ENCODE measurements around the gene CDC42BPB. TPM values are rescaled to one million over a fixed set of nuclear protein-coding genes. Genes with fewer than 3 reads are reported as not detected.

Gene CDC42BPB
- total RNA-seq, 4 donors from 2014 or later = 80.6 to 157 (median 118) TPM

DNA sequence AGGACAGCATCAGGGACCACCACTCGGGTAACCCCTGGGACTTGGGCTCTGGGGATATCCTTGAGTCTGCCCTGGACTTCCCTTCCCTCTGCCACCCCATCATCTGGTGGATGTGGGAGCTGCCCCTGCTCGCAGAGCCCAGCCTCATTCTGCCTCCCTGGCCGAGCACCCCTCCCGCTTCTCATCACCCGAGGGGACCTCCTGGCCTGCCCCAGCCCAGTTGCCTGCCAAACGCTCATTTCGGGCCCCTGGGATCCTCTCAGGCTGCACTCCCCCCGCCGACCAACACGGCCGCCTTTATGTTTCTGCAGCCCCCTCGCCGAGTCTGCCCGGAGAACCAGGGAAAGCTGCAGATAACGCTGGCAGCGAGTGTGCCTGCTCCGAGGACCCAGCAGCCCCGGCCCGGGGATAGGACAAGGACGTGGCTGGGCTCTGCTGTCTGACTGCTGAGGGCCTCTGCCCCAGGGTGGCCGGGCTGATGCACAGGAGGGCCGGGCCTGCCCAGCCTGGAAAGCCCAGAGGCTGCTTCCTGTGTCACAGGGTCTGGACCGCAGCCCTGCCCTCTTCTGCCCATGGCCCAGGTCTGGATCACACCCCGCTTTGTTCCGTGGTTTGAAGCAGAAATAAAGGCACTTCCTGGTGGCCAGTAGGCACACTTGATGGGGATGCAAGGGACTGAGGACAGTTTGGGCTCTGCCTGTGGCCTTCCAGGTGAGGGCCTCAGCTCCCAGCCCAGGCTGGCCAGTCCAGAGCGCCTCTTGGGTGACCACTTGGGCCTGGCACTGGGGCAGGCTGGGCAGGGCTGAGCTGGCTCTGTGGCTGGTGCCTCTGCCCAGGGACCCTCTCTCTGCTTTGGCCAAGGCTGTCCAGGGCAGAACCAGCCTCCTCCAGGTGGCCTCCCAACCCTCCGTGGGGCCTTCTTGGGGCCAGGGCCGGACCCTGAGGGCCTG is 32.3 kb upstream of the CDC42BPB start:
- no peak for DNase-seq
- TF ChIP-seq, protein P1, sequence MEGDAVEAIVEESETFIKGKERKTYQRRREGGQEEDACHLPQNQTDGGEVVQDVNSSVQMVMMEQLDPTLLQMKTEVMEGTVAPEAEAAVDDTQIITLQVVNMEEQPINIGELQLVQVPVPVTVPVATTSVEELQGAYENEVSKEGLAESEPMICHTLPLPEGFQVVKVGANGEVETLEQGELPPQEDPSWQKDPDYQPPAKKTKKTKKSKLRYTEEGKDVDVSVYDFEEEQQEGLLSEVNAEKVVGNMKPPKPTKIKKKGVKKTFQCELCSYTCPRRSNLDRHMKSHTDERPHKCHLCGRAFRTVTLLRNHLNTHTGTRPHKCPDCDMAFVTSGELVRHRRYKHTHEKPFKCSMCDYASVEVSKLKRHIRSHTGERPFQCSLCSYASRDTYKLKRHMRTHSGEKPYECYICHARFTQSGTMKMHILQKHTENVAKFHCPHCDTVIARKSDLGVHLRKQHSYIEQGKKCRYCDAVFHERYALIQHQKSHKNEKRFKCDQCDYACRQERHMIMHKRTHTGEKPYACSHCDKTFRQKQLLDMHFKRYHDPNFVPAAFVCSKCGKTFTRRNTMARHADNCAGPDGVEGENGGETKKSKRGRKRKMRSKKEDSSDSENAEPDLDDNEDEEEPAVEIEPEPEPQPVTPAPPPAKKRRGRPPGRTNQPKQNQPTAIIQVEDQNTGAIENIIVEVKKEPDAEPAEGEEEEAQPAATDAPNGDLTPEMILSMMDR (IDR thresholded peaks at IDR 0.05) = no peak
- TF ChIP-seq POLR2A (IDR thresholded peaks at IDR 0.05) = no peak
- intact Hi-C loops (cut with DNase I; ENCODE audit: low total_unique reads) = no loop called here
- Histone ChIP-seq H3K4me3 (no peak overlapping the region), H3K9me3 (no peaks in the 10 kb centered on the region), H3K4me1 (no peaks in the 10 kb centered on the region), H3K27ac (no peak overlapping the region), H3K36me3 (no peaks in the 10 kb centered on the region), H3K27me3 (no peaks in the 10 kb centered on the region)

DNA sequence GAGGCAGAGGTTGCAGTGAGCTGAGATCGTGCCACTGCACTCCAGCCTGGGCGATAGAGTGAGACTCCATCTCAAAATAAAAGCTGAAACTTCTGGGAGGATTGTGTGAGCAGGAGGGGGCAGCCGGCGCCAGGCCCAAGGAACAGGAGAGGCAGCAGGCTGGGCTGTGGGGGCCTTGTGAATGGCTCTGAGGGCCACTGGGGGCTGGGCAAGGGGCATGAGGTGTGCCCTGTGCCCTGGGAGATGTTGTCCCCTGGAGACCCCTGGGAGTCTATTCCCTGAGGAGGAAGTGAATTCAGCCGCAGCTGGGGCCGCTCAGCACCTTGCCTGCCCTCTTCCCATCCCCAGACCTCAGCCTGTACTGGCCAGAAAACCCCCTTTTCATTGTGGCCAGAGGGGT is 31.6 kb upstream of the CDC42BPB start:
- intact Hi-C loops (cut with DNase I; ENCODE audit: low total_unique reads) = no loop called here
- peaks cover 0 to 4% of the 10 kb centered on the region in 2 donors for H3K4me1 ChIP-seq
- no peak overlapping the region for H3K27ac ChIP-seq
- H3K27me3 ChIP-seq = no peaks in the 10 kb centered on the region
- H3K36me3 ChIP-seq = no peaks in the 10 kb centered on the region
- H3K4me3 ChIP-seq = no peak overlapping the region
- TF ChIP-seq, protein P1 (IDR thresholded peaks at IDR 0.05) = no peak
- no peak for TF ChIP-seq POLR2A (IDR thresholded peaks at IDR 0.05)
- DNase-seq = no peak
- H3K9me3 ChIP-seq = no peaks in the 10 kb centered on the region

DNA sequence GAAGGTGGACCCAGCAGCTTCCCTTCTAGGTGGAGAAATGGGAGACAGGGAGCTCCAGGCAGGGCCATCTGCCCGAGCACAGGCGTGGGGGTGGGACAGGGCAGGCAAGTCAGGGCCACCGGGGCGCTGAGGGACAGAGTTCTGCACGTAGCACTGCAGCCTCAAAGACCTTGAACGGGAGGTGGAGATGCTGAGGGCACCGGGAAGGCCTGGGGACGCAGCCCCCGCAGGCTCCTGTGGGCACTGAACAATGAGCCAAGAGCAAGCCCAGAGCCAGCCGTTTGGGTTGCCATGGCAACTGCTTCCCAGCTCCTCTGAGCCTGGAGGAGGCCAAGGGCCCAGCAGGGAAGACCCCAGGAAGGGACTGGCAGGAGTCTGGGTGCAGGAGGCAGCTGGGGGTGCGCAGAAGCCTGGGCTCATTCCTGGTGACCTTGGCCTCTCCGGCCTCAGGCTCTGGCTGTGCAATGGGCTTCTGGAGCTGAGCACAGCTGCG is 30.0 kb upstream of the CDC42BPB start:
- DNase-seq = no peak
- H3K36me3 ChIP-seq = no peaks in the 10 kb centered on the region
- no peaks in the 10 kb centered on the region for H3K27me3 ChIP-seq
- TF ChIP-seq, protein P1 (IDR thresholded peaks at IDR 0.05) = no peak
- no peak for TF ChIP-seq POLR2A (IDR thresholded peaks at IDR 0.05)
- H3K4me3 ChIP-seq = no peak overlapping the region
- intact Hi-C loops (cut with DNase I; ENCODE audit: low total_unique reads) = no loop called here
- H3K27ac ChIP-seq = no peak overlapping the region
- H3K9me3 ChIP-seq = no peaks in the 10 kb centered on the region
- peaks cover 0 to 4% of the 10 kb centered on the region in 2 donors for H3K4me1 ChIP-seq

DNA sequence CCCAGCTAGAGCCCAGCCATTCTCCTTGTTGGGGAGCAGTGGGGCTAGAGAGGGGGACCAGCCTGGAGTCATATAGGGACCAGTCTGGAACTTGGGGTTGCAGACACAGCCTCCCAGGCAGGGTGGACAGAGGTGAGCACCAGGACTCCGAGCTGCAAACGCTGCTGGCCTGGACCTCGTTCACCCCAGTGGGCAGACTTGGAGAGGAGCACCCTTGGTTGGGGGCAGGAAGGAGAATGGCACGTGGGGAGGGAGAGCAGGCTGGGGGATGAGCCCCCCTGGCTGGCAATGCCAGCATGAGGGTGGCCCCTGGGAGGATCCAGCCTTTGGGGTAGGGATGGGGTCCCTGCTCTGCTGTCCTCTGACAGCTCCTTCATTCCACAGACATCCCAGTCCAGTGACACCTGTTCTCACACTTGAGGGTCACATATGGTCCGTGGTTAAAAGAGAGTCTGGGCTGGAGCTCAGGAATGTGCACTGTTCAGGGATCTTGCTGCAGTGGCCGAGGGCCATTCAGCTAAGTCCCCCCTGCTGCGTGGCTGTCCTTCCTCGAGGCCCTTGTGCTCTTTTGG is 29.5 kb upstream of the CDC42BPB start:
- TF ChIP-seq POLR2A (IDR thresholded peaks at IDR 0.05) = no peak
- TF ChIP-seq, protein P1 (IDR thresholded peaks at IDR 0.05) = no peak
- Histone ChIP-seq H3K4me3 (no peak overlapping the region), H3K27me3 (no peaks in the 10 kb centered on the region), H3K27ac (no peak overlapping the region), H3K9me3 (no peaks in the 10 kb centered on the region), H3K4me1 (peaks cover 0 to 4% of the 10 kb centered on the region in 2 donors), H3K36me3 (no peaks in the 10 kb centered on the region)
- DNase-seq = no peak
- intact Hi-C loops (cut with DNase I; ENCODE audit: low total_unique reads) = no loop called here
